ENCODE data around the gene ASB11.
A peak's percentile ranks its signal among the peaks of the same experiment; 100 is the strongest.

Gene ASB11

DNA sequence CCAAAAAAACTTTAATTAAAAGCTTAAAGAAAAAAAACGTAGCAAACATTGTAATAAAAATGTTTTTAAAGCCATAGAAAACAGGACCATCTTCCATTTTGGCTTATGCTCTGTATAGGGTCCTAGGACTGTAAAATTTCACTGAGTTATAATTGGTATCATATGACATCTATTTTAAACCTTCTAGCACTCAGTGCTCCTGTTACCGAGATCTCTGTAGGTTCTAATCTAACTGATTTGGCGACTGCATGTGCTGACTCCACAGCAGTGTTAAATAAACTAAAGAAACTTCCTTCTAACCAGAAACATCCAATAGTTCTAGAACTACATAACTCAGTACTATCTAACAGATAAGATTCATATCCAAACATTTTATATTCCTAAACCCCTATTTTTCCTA is at the start of gene ASB11:
ASB11 (minus strand) TSS at position 132 of the 400 bp plus-strand sequence; CDS start at position 97, 35 bp downstream.
- no peak for TF ChIP-seq CTCF (IDR thresholded peaks at IDR 0.05; ENCODE audit: borderline replicate concordance, insufficient read depth, low read depth, low read length)
- H3K4me3 ChIP-seq (ENCODE audit: low read depth, low read length) = no peak within 1 kb of the TSS

GRCh38 chrX:15359701-15360100 is 44.3 kb upstream of the ASB11 start:
- no peak for TF ChIP-seq CTCF (IDR thresholded peaks at IDR 0.05; ENCODE audit: borderline replicate concordance, insufficient read depth, low read depth, low read length)

GRCh38 chrX:15358533-15358932 is 43.1 kb upstream of the ASB11 start:
- TF ChIP-seq CTCF (IDR thresholded peaks at IDR 0.05; ENCODE audit: borderline replicate concordance, insufficient read depth, low read depth, low read length) = no peak
- H3K4me3 ChIP-seq (ENCODE audit: low read depth, low read length) = no peak overlapping the region

More at GRCh38 chrX:15359701-15360100, 44.3 kb upstream of the ASB11 start:
- no peak overlapping the region for H3K4me3 ChIP-seq (ENCODE audit: low read depth, low read length)

DNA sequence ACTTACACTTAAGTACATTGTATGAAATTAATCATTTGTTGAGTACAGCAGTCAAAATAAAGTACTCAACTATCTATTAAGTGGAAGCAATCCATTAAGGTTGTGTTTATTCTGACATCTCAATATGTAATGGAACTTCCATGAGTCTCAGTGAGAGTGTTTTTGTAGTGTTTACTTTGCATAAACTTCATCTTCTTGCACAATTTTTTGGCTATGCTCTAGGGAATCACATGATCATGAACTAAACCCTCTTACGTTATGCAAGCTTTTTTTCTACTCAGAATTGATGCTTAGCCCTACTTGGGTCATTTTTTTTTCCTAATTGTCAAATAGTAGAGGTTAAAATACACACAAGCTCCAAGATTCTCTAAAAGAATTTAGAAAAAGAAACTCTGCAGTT is 41.0 kb upstream of the ASB11 start:
- TF ChIP-seq CTCF (IDR thresholded peaks at IDR 0.05; ENCODE audit: borderline replicate concordance, insufficient read depth, low read depth, low read length) = no peak

DNA sequence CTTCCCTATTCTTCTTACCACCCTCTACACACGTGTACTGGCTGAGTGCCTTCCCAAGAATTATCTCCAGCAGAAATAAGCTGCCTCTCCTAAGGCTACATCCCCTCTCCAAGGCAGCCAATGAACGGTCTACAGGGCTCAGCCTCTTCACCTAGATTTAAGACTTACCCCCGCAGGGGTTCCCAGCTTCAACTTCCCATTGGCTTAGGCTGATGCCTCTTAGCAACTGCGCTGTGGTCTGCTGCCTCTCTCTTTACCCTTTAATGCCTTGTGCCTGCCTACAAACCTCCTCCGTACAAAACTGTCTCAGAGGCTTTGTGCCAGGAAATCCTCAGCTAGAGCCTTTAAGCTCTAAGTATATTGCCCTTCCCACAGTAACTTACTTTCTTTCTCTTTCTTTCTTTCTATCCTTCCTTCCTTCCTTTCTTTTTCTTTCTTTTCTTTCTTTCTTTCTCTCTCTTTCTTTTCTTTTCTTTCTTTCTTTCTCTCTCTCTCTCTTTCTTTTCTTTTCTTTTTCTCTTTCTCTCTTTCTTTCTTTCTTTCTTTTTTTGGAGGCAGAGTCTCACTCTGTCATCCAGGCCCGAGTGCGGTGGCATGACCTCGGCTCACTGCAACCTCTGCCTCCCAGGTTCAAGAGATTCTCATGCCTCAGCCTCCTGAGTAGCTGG is 35.0 kb upstream of the ASB11 start:
- no peak for TF ChIP-seq CTCF (IDR thresholded peaks at IDR 0.05; ENCODE audit: borderline replicate concordance, insufficient read depth, low read depth, low read length)
- no peak overlapping the region for H3K4me3 ChIP-seq (ENCODE audit: low read depth, low read length)

More for the DNA sequence above, 41.0 kb upstream of the ASB11 start:
- H3K4me3 ChIP-seq (ENCODE audit: low read depth, low read length) = no peak overlapping the region

- no peak overlapping the region for H3K4me3 ChIP-seq (ENCODE audit: low read depth, low read length)
- TF ChIP-seq CTCF (IDR thresholded peaks at IDR 0.05; ENCODE audit: borderline replicate concordance, insufficient read depth, low read depth, low read length) = peak; percentile 36; the same call in 1 of the 2 replicates
Measured at GRCh38 chrX:15349046-15349445, 33.6 kb upstream of the ASB11 start.

GRCh38 chrX:15345976-15346375 is 30.5 kb upstream of the ASB11 start:
- TF ChIP-seq CTCF (IDR thresholded peaks at IDR 0.05; ENCODE audit: borderline replicate concordance, insufficient read depth, low read depth, low read length) = no peak
- no peak overlapping the region for H3K4me3 ChIP-seq (ENCODE audit: low read depth, low read length)

Measured in GM12875 (cell line).